ENCODE results near the gene DVL2. TPM values are rescaled to one million over a fixed set of nuclear protein-coding genes. Genes with fewer than 3 reads are reported as not detected.

Gene DVL2
- total and polyA plus RNA-seq, 2 of the 13 experiments (the other 11 are each of a cell fraction or from before 2014, with no cell fraction given): 5.7 to 38.2 TPM

DNA sequence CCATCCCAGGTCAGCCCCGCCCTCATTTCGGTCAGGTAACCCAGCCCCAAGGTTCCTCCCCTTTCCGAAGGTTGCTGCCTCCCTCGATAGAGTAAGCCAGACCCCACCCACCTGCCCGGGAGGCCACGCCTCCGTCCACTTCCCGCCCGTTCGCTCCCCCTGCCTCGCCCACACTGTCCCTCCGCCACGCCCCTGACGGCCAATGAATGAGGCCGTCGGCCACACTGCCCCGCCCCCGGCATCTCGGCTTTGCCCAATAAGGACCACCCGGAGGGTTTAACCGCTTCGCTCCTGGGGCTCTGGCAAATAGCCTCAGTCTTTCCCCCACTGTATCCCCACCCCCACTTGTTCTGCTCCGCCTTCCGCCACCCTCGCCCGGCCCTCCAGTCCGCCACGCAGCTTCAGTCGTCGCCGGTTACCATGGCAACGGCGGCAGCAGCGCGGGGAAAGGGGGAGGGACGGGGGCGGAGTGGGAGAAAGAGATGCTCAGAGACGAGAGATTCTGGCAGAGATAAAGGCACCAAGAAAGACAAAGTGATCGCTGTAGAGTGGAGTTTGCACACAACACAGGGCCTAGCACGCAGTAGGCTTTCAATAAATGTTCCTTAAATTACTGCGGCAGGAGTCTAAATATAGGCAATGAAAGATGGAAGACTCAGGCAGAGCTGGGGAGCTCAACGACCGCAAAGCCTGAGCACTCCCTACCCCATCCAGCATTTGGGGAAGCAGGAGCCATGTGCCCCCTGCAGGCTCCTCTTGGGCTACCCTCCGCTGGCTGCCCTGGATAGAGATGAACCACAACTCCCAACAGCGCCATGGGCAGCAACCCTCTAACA is 19.8 kb downstream of the DVL2 start (continued):
- TF ChIP-seq DMAP1 (CRISPR knock-in tag; IDR thresholded peaks at IDR 0.05): no peak
- peak; percentile 75 for TF ChIP-seq ZNF263 (CRISPR knock-in tag; IDR thresholded peaks at IDR 0.05)
- TF ChIP-seq ZNF678 (CRISPR knock-in tag; IDR thresholded peaks at IDR 0.05): no peak
- TF ChIP-seq HNRNPK (IDR thresholded peaks at IDR 0.05; ENCODE audit: low read depth, low read length, poor library complexity, severe bottlenecking): peak; percentile 78
- peak; percentile 96 for TF ChIP-seq SP4 (CRISPR knock-in tag; IDR thresholded peaks at IDR 0.05)
- TF ChIP-seq RXRB (CRISPR knock-in tag; IDR thresholded peaks at IDR 0.05; ENCODE audit: borderline replicate concordance): no peak
- TF ChIP-seq ZNF10 (CRISPR knock-in tag; IDR thresholded peaks at IDR 0.05; ENCODE audit: borderline replicate concordance, low read depth): no peak
- TF ChIP-seq, protein P1, sequence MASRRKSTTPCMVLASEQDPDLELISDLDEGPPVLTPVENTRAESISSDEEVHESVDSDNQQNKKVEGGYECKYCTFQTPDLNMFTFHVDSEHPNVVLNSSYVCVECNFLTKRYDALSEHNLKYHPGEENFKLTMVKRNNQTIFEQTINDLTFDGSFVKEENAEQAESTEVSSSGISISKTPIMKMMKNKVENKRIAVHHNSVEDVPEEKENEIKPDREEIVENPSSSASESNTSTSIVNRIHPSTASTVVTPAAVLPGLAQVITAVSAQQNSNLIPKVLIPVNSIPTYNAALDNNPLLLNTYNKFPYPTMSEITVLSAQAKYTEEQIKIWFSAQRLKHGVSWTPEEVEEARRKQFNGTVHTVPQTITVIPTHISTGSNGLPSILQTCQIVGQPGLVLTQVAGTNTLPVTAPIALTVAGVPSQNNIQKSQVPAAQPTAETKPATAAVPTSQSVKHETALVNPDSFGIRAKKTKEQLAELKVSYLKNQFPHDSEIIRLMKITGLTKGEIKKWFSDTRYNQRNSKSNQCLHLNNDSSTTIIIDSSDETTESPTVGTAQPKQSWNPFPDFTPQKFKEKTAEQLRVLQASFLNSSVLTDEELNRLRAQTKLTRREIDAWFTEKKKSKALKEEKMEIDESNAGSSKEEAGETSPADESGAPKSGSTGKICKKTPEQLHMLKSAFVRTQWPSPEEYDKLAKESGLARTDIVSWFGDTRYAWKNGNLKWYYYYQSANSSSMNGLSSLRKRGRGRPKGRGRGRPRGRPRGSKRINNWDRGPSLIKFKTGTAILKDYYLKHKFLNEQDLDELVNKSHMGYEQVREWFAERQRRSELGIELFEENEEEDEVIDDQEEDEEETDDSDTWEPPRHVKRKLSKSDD (CRISPR knock-in tag; IDR thresholded peaks at IDR 0.05; ENCODE audit: low read depth): no peak
- TF ChIP-seq HOXA3 (CRISPR knock-in tag; IDR thresholded peaks at IDR 0.05): no peak; the same call in 1 of the 2 replicates
- TF ChIP-seq FOXA1 (IDR thresholded peaks at IDR 0.05): no peak
- TF ChIP-seq FOXA1 (CRISPR knock-in tag; IDR thresholded peaks at IDR 0.05): no peak
- TF ChIP-seq GTF3A (CRISPR knock-in tag; conservative IDR thresholded peaks at IDR 0.05): no peak; the same call in 1 of the 2 replicates
- TF ChIP-seq ZSCAN29 (CRISPR knock-in tag; conservative IDR thresholded peaks at IDR 0.05): peak; percentile 20; the same call in 1 of the 2 replicates
- no peak for TF ChIP-seq GTF2F1 (IDR thresholded peaks at IDR 0.05; ENCODE audit: low read length)
- TF ChIP-seq ZNF567 (CRISPR knock-in tag; IDR thresholded peaks at IDR 0.05; ENCODE audit: borderline replicate concordance): 0 out of 2 replicates have a peak, but pooled peaks have one; percentile 36
- TF ChIP-seq ZSCAN21 (CRISPR knock-in tag; IDR thresholded peaks at IDR 0.05; ENCODE audit: borderline replicate concordance): no peak
- TF ChIP-seq ELF3 (CRISPR knock-in tag; IDR thresholded peaks at IDR 0.05): no peak
- TF ChIP-seq ZNF383 (CRISPR knock-in tag; IDR thresholded peaks at IDR 0.05; ENCODE audit: borderline replicate concordance): peak; percentile 80; the same call in 1 of the 2 replicates
- TF ChIP-seq KLF6 (CRISPR knock-in tag; IDR thresholded peaks at IDR 0.05): 0 out of 2 replicates have a peak, but pooled peaks have one; percentile 7
- TF ChIP-seq ZNF761 (CRISPR knock-in tag; conservative IDR thresholded peaks at IDR 0.05): peak; percentile 82; the same call in 1 of the 2 replicates
- TF ChIP-seq PAF1 (CRISPR knock-in tag; IDR thresholded peaks at IDR 0.05): no peak
- TF ChIP-seq, protein P2, sequence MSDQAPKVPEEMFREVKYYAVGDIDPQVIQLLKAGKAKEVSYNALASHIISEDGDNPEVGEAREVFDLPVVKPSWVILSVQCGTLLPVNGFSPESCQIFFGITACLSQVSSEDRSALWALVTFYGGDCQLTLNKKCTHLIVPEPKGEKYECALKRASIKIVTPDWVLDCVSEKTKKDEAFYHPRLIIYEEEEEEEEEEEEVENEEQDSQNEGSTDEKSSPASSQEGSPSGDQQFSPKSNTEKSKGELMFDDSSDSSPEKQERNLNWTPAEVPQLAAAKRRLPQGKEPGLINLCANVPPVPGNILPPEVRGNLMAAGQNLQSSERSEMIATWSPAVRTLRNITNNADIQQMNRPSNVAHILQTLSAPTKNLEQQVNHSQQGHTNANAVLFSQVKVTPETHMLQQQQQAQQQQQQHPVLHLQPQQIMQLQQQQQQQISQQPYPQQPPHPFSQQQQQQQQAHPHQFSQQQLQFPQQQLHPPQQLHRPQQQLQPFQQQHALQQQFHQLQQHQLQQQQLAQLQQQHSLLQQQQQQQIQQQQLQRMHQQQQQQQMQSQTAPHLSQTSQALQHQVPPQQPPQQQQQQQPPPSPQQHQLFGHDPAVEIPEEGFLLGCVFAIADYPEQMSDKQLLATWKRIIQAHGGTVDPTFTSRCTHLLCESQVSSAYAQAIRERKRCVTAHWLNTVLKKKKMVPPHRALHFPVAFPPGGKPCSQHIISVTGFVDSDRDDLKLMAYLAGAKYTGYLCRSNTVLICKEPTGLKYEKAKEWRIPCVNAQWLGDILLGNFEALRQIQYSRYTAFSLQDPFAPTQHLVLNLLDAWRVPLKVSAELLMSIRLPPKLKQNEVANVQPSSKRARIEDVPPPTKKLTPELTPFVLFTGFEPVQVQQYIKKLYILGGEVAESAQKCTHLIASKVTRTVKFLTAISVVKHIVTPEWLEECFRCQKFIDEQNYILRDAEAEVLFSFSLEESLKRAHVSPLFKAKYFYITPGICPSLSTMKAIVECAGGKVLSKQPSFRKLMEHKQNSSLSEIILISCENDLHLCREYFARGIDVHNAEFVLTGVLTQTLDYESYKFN (CRISPR knock-in tag; conservative IDR thresholded peaks at IDR 0.05): peak; percentile 50
- TF ChIP-seq HOXA5 (CRISPR knock-in tag; IDR thresholded peaks at IDR 0.05): peak; percentile 48; the same call in 1 of the 2 replicates
- no peak for TF ChIP-seq JARID2 (CRISPR knock-in tag; IDR thresholded peaks at IDR 0.05; ENCODE audit: insufficient replicate concordance)
- no peak for TF ChIP-seq SP1 (IDR thresholded peaks at IDR 0.05)
- peak; percentile 84 for TF ChIP-seq SP1 (CRISPR knock-in tag; IDR thresholded peaks at IDR 0.05)
- TF ChIP-seq RFX1 (IDR thresholded peaks at IDR 0.05): peak; percentile 72

All from HepG2 (cell line).